Psoas muscle (tissue), 8 donors: Measurements from ENCODE around the gene LRCH3. TPM values are rescaled to one million over a fixed set of nuclear protein-coding genes. Genes with fewer than 3 reads are reported as not detected.

Experiments used
- ATAC-seq, 4 donors: fragments of 200-7000 bp; cut with Tn5 transposase; one replicate each; pipeline ENCODE4 v1.9.1; 2020; ENCODE audit warnings: moderate library complexity in 3 of 4, mild to moderate bottlenecking in 2 of 4
- DNase-seq, 2 donors: peaks; one replicate each; pipeline ENCODE4 v3.0.0-alpha.2; 2020
- H3K27ac ChIP-seq: fragments of 200-600 bp; one replicate; pipeline ENCODE4 v1.8.0; 2022
- H3K27me3 ChIP-seq, 3 donors: fragments of 200-600 bp in 1 of 3; one replicate each; pipeline versions ENCODE4 v1.6.1 to v1.8.0; 2013 to 2022; ENCODE audit warnings: low read length in 2 of 3, mild to moderate bottlenecking in 2 of 3, moderate library complexity in 1 of 3; ENCODE audit not compliant: insufficient read depth in 3 of 3
- H3K36me3 ChIP-seq, 2 donors: fragments of 200-600 bp in 1 of 2; one replicate each; pipeline versions ENCODE4 v1.6.1 to v1.8.0; 2013 to 2022; ENCODE audit warnings: low read depth in 1 of 2, mild to moderate bottlenecking in 1 of 2, moderate library complexity in 1 of 2; ENCODE audit not compliant: insufficient read depth in 1 of 2
- H3K4me1 ChIP-seq: fragments of 200-600 bp; one replicate; pipeline ENCODE4 v1.8.0; 2022
- H3K4me3 ChIP-seq: fragments of 200-600 bp; one replicate; pipeline ENCODE4 v1.8.0; 2022; ENCODE audit warnings: mild to moderate bottlenecking
- H3K9me3 ChIP-seq: fragments of 200-600 bp; one replicate; pipeline ENCODE4 v1.8.0; 2022
- WGBS, 3 donors: extraction: QIAGEN DNeasy Blood & Tissue Kit; methylation state at CpG; one replicate each; pipeline versions ENCODE4 v1.1.6 to v1.1.7; 2013; 5-methylcytosine and 5-hydroxymethylcytosine counted together
- intact Hi-C, 2 donors: fragments of 100-400 bp; cut with DNase I; formaldehyde crosslinking; loops; one replicate each; pipeline versions ENCODE4 v1.11.0 to v1.14.2; 2022
- polyA plus RNA-seq, 3 donors: library from polyadenylated mRNA; stranded (reverse); fragments of 200-250 nt; gene quantifications; one replicate each; pipeline ENCODE4 v1.2.3, GENCODE V29; 2013
- total RNA-seq, 4 donors: library from RNA; stranded (reverse); fragmentation: NEBNext Ultra II Directional in 2 of 4; extraction: Animal tissue kit (Norgen Biotek cat#: 25700) in 2 of 4; gene quantifications; one replicate each; pipeline versions ENCODE4 v1.2.1 to v1.2.4, GENCODE V29; 2021 to 2023
- TF ChIP-seq, protein P1 (sequence below): fragments of 200-600 bp; IDR thresholded peaks from one replicate; pipeline ENCODE4 v1.8.0; 2022; ENCODE audit warnings: antibody characterized with exemption
- donor health status: healthy with polysubstance abuse.
- donor health status: DM: no; HTN: no; CAD: no; lungs with moderate emphysema.
- donor health status: Bipolar disorder and iron deficiency.
- donor health status: healthy.
- donor health status: DM: yes; HTN: yes; CAD: no.
- donor health status: DM: no; HTN: no; CAD: no.
- donor health status: DM: no; HTN: no; CAD: no.
- donor health status: DM: yes; HTN: yes; CAD: no.

Gene LRCH3
- total and polyA plus RNA-seq, 7 donors = 7.0 to 29.5 (median 16.9) TPM

DNA sequence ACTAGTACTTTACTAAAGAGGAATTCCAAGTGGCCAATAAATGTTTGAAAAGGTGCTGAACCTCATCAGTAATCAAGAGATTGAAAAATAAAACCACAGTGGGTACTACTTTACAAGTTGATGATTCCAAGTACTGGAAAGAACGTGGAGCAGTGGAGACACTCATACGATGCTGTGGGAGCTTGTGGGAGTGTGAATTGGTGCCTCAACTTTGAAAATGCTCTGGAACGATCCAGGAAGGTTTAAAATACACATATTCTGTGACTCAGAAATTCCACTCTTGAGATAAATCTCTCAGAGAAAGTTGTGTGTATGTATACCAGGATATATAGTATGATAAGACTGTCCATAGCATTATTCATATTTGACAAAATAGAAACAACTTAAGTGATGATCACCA lies 9.3 kb downstream of the LRCH3 start:
- TF ChIP-seq, protein P1, sequence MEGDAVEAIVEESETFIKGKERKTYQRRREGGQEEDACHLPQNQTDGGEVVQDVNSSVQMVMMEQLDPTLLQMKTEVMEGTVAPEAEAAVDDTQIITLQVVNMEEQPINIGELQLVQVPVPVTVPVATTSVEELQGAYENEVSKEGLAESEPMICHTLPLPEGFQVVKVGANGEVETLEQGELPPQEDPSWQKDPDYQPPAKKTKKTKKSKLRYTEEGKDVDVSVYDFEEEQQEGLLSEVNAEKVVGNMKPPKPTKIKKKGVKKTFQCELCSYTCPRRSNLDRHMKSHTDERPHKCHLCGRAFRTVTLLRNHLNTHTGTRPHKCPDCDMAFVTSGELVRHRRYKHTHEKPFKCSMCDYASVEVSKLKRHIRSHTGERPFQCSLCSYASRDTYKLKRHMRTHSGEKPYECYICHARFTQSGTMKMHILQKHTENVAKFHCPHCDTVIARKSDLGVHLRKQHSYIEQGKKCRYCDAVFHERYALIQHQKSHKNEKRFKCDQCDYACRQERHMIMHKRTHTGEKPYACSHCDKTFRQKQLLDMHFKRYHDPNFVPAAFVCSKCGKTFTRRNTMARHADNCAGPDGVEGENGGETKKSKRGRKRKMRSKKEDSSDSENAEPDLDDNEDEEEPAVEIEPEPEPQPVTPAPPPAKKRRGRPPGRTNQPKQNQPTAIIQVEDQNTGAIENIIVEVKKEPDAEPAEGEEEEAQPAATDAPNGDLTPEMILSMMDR = no peak
- Histone ChIP-seq H3K4me3 (no peak overlapping the region), H3K4me1 (peaks cover 30% of the 10 kb centered on the region), H3K9me3 (no peaks in the 10 kb centered on the region), H3K27me3 (no peaks in the 10 kb centered on the region), H3K36me3 (no peaks in the 10 kb centered on the region), H3K27ac (no peak overlapping the region)
- 76 to 79% (median 78%) methylated on average over 3 of the region's 3 CpGs for WGBS, 3 donors
- intact Hi-C loops = no loop called here
- no peak for ATAC-seq
- no peak for DNase-seq

DNA sequence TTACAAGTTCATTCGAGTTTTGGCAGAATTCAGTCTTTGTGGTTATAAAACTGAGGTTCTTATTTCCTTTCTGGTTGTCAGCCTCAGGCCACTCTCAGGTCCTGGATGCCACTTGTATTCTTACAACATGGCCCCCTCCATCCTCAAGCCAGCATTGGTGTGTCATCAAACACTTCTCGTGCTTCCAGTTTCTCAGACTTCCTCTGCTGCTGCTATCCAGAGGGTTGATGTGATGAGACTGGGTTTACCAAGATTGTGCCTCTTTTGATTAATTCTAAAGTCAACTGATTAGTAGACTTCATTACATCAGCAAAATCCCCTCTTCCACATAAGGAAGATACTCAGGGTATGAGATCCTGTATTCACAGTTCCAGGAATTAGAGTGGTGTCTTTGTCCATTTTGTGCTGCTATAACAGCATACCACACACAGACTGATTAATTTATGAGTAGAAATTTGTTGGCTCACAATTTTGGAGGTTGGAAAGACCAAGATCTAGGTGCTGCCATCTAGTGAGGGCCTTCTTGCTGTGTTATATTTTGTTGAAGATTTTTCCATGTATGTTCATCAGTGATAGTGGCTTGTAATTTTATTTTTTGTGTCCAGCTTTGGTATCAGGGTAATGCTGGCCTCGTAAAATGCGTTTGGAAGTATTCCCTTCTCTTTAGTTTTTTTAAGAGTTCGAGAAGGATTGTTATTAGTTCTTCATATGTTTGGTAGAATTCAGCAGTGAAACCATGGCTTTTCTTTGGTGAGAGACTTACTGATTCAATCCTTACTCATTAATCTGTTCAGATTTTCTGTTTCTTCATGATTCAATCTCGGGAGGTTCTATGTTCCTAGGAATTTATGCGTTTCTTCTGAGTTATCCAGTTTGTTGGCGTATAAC lies 11.1 kb downstream of the LRCH3 start:
- DNase-seq (no peak), ATAC-seq (peak in 2 of 4 donors; percentile 52 to 54)
- TF ChIP-seq, protein P1 = peak; percentile 22
- Histone ChIP-seq H3K4me3 (no peak overlapping the region), H3K27ac (no peak overlapping the region), H3K36me3 (no peaks in the 10 kb centered on the region), H3K9me3 (no peaks in the 10 kb centered on the region), H3K4me1 (peaks cover 23% of the 10 kb centered on the region), H3K27me3 (no peaks in the 10 kb centered on the region)
- intact Hi-C loops = no loop called here
- WGBS, 3 donors = 70 to 84% (median 71%) methylated on average over 8 of the region's 8 CpGs

DNA sequence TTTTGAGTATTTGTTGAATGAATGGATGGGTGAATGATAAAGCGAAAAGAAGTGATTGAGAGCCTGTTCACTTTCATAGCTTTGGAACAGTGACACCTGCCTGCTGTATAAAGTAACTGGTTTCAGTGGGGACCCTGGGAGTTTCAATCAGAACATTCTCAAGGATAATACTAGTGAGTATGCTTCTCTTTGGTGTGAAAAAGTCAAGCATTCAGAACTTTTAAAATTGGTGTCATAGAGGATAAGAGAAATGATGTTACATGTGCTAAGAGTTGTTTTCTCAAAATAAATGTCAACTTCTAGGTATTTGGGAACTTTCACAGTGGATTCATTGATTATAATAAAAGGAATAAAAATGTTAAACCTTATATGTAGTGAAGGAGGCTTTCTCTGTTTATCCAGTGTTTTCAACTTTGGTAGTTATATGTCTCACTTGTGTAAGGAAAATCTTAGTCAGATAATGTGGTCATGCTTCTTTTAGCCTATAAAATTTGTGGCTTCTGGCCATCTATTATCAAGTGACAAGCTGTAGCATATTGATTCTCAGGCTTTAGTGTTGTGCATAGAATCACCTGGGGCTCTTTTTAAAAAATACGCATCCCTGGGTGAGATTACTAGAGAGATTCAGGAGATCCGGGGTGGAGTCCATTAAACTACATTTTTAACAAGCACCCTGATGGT lies 11.9 kb downstream of the LRCH3 start:
- Histone ChIP-seq H3K4me3 (no peak overlapping the region), H3K36me3 (no peaks in the 10 kb centered on the region), H3K4me1 (peaks cover 26% of the 10 kb centered on the region), H3K27ac (no peak overlapping the region), H3K27me3 (no peaks in the 10 kb centered on the region), H3K9me3 (no peaks in the 10 kb centered on the region)
- DNase-seq (no peak), ATAC-seq (no peak)
- TF ChIP-seq, protein P1 = no peak
- WGBS, 3 donors = 97 to 99% (median 99%) methylated on average over 3 of the region's 3 CpGs
- intact Hi-C loops = no loop called here

DNA sequence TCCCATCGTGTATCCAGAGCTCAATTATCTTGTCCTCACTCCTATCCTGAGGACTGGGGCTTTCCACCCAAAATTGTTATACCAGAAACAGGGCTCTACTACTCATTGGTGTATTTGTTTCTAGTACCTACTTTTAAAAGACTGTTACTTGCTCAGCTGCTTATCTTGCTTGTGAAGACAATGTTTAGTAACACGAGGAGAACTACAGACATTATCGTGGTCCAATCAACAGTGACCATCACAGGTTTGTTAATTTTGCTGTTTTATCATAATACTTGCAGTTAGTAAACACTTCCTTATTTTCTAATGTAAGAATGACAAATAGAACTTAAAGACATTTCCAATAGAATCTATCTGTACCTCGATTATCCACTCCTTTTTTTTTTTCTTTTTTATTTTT lies 13.5 kb downstream of the LRCH3 start:
- TF ChIP-seq, protein P1 = no peak
- DNase-seq = no peak
- no peaks in the 10 kb centered on the region for H3K27me3 ChIP-seq
- no peaks in the 10 kb centered on the region for H3K36me3 ChIP-seq
- H3K4me3 ChIP-seq = no peak overlapping the region
- 84 to 94% (median 86%) methylated on average over 4 of the region's 4 CpGs for WGBS, 3 donors
- no peak overlapping the region for H3K27ac ChIP-seq
- H3K9me3 ChIP-seq = no peaks in the 10 kb centered on the region
- ATAC-seq = no peak
- H3K4me1 ChIP-seq = peaks cover 28% of the 10 kb centered on the region
- intact Hi-C loops = no loop called here
